ENCODE measurements around the gene GAS7.
"Not testable (repeated sequence)": the region's sequence is repeated elsewhere in the genome, so short reads cannot be mapped to it uniquely, and the experiment has no call there.

Gene GAS7

DNA sequence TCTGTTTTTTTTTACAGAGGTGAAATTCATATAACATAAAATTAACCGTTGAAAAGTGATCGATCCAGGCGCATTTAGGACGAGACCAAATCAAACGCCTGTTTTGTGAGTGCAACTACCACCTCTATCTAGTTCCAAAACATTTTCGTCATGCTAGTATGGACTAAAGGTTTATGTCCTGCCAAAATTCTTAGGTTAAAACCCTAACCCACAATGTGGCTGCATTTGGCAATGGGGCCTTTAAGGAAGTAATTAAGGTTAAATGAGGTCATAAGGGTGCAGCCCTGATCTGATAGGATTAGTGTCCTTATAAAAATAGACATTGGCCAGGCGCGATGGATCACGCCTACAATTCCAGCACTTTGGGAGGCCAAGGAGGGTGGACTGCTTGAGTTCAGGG lies 260.5 kb downstream of the GAS7 start:
- peak in 1 of 4 experiments; percentile 11 for DNase-seq

DNA sequence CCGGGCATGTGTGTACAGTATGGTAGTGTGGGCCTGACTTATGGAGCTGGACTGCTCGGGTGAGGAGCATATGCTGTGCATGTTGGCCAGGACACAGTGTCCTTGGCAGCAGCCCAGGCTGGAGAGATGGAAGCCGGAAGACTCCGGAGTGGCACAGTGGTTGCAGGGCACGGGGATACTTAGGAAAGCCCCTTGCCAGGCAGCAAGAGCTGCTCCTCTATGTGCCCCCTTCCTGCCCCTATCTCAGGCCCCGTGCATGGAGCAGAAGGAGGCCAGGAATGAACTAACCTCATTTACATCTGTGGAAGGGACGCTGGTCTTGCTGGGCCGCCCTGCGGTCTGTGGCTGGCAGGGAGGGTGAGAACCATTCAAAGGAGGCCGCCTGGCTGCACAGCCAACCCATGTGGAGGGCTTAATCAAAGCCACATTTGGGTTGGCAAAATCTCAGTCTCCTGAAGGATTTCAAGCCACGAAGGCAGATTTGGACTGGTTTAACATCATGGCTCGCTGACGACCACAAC lies 261.1 kb downstream of the GAS7 start:
- DNase-seq, result no peak

DNA sequence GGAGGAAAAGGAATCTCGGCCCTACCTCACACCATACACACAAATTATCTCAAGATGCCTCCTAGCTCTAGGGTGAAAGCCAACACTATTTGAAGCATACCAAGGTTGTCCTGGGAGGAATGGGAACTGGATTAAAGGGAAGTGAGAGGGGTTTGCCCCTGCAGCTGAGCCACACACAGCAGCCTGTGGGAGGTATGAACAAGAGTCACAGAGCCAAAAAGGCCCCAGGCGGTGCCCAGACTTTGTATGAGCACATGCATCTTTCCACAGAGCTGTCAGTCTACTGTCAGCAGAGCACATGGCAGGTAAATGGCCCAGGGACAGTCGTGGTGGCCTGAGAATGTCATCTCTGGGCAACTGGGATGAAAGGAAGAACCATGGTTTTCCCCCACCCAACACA lies 262.3 kb downstream of the GAS7 start:
- peak; percentile 62 to 82 (median 76) for DNase-seq

- no peak for DNase-seq
Measured at GRCh38 chr17:9935408-9935807, 263.0 kb downstream of the GAS7 start.

DNA sequence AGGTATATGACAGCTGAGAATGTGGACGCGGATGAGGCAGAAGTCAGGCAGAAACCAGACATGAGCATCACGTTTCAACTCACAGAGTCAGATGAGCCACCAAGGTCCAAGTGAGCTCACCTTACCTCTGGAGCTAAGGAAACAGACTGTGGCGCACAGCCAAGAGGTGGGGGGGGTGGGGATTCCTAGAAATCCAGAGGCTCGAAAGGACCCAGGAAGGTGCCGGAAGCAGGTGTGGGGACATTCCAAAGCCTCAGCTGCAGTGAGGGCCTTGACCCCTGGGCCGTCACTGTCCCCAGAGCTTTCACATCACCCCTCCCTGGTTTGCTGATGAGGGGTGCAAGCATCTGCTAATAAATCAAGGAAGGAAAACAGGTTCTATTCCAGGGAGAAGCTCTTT lies 264.1 kb downstream of the GAS7 start:
- no peak for DNase-seq

DNA sequence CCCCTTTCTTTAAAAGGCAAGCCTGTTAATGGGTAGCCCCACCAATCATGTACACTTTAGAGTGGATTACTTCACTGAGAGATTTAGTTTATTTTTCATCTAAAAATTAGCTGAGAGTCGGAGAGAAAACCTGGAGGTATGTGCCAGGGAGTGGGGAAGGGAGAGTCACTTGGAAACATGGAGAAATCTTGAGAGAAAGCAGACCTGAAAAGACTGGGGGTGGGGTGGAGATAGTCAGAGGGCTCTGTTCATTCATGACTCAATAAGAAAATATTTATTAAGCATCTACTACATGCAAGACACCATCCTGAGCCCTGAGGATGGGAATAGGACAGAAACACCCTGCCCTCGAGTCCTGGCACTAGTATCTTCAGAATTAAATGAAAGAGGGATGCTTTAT lies 265.9 kb downstream of the GAS7 start:
- no peak for DNase-seq

GRCh38 chr17:9931144-9931741 lies 267.2 kb downstream of the GAS7 start:
- DNase-seq, result no peak

DNA sequence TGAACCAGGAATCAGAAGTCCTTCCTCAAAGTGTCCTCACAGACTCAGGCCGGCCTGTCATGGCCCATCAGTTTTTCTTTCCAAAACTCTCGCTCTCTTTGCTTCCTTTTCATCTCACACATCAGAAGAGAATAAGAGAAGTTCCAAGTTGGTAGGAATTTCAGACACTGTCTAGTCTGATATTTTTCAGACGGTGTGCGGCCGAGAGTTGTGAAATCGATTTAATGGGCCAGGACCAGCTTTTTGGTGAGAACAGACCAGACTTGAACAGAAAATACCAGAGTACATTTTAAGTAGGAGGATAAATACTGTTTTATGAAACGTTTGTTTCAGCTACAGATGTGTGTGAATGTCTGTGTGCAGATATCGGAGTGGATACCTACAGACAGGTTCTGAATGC lies 268.5 kb downstream of the GAS7 start:
- no peak for DNase-seq

DNA sequence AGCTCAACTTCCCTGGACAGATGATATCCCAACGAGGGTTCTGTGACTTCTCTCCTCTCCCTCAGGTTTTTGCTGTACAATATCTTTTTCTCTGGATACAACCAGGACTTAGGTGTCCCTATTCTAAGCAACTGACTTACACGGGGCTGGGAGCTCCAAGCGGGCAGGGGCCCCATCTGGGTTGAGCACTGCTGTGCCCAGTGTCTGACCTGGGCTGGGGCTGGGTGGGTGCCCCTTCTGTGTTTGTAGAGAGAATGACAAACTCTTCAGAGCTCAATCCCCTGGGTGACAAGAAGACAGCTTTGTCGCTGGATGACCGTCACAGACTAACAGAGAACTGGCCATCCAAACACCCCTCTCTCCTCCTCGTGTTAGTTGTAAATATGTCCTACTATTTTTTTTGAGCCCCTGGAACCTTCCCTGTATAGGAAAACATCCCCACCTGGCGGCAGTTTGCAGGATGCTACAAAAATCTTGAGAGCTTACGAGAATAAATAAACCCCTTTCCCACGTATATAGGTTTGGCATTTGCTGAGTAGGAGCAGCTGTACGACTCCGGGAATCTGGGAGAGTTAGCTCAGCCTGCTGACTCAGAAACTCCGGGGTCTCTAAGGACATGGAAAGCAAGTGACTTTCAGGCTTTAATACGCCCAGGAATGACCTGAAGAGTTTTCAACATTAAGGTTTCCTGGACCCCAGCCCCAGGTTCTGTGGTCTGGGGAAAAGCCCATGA lies 269.6 kb downstream of the GAS7 start:
- no peak for DNase-seq

DNA sequence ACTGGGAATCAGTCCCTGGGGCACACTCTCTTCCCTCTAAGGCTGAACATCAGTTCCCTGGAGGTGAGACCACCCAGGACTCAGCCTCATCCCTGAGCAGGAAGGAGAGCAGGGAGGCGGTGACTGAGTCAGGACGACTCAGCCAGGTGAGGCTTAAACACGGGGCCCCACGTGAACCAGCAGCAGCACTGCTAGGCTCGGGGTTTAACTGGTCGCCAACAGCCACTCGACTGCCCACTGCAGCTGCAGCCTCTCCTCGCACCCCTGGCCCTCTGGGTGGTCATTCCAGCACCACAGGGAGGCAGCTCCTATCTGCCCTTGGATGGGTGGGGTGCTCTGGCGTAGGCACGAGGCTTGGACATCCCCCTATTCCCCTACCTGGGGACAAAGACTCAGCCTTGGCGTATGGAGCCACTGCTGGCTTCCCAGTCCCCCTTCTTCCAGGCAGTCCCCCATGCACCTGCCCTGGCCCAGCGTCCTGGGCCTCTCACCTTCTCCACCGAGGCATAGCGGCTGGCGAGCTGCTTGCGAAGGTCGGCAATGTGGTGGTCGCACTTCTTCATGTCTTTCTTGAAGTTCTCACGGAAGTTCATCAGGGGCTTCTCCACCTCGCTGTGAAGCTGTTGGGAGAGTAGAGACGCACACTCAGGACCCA lies 272.1 kb downstream of the GAS7 start:
- no peak for DNase-seq

- DNase-seq, result no peak
Measured at GRCh38 chr17:9925457-9925856, 272.9 kb downstream of the GAS7 start.

- peak; percentile 59 to 87 (median 76) for DNase-seq
Measured at GRCh38 chr17:9924735-9925191, 273.6 kb downstream of the GAS7 start.

DNA sequence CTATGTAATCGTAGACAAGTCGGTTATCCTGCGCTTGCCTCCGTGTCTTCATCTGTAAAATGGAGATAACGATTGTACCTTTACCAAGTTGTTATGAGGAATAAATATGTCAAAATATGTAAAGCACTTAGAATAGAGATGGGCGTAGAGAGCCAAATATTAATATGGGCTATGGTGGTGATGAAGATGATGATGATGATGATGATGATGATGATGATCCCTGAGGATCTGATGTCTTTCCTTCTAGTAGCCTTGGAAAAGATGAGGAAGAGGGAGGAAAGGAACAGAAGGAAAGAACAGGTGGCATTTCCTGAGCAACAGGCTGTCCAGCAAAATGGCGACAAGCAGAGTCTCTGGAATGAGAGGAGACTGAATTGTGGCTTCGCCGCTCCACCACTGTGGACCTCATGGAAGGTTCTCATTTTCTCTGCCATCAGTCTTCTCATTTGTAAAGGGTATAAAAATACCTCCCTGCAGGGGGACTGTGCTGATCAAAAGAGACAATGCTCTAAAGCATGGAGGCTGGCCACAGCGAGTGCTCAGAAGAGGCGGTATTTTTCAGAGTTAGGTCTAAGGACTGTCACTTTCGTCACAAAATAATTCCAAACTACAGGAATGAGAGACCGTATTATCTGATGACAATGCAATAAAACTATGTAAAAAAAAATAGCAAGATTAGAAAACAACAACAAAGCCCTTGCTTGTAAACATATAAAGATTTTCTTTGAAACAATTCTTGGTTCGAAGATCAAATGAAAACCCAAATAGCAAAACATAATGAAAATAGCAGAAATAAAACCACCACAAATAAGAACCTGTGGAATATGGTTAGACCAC lies 276.2 kb downstream of the GAS7 start:
- no peak for DNase-seq

GRCh38 chr17:9921216-9921615 lies 277.2 kb downstream of the GAS7 start:
- not testable (repeated sequence) for DNase-seq

- no peak for DNase-seq
Measured at GRCh38 chr17:9918804-9919352, 279.5 kb downstream of the GAS7 start.

- DNase-seq, result no peak
Measured at GRCh38 chr17:9918352-9918751, 280.1 kb downstream of the GAS7 start.

GRCh38 chr17:9917801-9918200 lies 280.6 kb downstream of the GAS7 start:
- no peak for DNase-seq

DNA sequence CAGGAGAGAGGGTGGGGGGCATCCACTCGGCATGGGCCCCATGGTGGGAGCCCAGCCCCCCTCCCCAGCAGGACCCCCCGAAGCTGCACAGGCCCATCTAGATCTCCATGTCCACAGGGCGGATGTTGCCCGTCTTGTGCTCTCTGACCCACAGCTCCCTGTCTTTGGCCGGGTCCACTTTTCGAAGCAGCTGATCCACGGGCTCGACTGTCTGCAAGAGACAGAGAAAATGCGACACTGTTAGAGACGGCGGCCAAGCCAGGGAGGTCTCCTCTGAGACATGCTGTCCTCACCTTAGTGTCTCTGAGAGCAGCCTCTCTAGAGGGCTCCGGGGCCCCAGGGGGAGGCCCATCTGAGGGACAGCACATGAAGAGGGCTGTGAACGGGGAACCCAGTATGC lies 281.3 kb downstream of the GAS7 start:
- DNase-seq, result no peak

GRCh38 chr17:9916108-9916507 lies 282.3 kb downstream of the GAS7 start:
- no peak for DNase-seq

- DNase-seq, result no peak
Measured at GRCh38 chr17:9913476-9913875, 284.9 kb downstream of the GAS7 start.

DNA sequence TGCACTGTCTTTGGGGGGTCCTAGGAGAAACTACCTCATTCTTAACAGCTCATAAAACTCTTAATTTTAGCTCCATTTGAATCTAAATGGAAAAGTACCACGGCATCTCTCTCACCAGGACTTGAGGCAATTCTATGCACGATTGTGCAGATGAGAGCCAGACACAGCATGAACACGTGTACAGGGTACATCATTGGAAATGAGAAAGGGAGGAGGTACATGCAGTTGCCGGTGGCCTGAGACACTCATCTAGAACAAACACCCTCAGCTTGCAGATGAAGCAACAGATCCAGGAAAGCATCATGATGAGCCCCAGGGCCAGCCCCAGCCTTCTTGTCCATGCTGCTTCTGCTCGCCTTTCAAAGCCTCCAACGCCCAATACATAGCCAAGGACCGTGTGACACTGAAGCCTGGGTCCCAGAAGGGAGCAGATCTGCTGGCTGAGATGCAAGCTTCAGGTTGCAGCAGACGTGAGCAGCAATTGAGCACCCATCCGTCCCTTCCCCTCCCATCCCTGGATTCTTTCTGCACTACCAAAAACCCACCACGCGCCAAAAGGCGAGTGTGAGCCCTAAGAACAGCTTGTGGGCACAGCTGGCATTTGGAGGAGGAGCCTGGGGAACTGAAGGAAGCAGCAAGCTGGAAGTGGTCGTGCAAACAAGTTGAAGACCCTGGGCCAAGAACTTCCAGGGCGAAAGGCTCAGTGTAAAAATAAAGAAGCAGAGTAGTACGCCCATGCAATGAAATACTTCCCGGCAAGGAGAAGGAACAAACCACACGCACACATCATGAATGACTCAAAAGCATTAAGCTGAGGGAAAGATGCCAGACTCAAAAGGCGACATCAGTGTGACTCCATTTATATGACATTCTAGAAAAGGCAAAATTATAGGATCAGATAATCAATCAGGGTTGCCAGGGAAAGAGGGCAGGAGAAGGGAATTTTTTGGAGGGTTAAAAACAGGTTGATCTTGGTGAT lies 286.0 kb downstream of the GAS7 start:
- DNase-seq, result no peak
